Measurements from ENCODE around the gene PUS3. TPM values are rescaled to one million over a fixed set of nuclear protein-coding genes. Genes with fewer than 3 reads are reported as not detected.
"Not testable (repeated sequence)": the region's sequence is repeated elsewhere in the genome, so short reads cannot be mapped to it uniquely, and the experiment has no call there.

PUS3 gene
- total RNA-seq, 4 donors from 2014 or later: 2.5 to 7.9 (median 5.8) TPM

- TF ChIP-seq CTCF (IDR thresholded peaks at IDR 0.05) (no peak), POLR2A (IDR thresholded peaks at IDR 0.05) (no peak)
- Histone ChIP-seq H3K36me3 (no peaks in the 10 kb centered on the region), H3K27me3 (no peaks in the 10 kb centered on the region), H3K4me3 (no peak overlapping the region), H3K9me3 (no peaks in the 10 kb centered on the region), H3K27ac (no peak overlapping the region), H3K4me1 (peaks cover 0 to 18% (median 0%) of the 10 kb centered on the region in 4 donors)
- no peak for DNase-seq
Observed at GRCh38 chr11:125922156-125922555, 19.1 kb upstream of the PUS3 start.

DNA sequence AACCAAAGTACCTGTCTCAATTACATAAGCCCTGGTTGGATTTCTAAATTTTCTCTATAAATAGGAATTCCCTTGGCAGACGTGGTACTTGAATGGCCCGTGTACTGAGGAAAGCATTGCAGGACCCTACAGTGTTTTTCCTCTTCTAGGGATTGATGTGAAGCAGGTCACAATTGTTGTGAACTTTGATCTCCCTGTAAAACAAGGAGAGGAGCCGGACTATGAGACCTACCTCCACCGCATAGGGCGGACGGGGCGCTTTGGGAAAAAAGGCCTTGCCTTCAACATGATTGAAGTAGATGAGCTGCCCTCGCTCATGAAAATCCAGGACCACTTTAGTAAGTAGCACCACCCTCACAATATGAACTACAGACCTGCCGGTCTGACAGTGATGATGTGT, 18.0 kb upstream of the PUS3 start:
- DNase-seq: no peak
- H3K36me3 ChIP-seq: no peaks in the 10 kb centered on the region
- peaks cover 0 to 17% (median 0%) of the 10 kb centered on the region in 4 donors for H3K4me1 ChIP-seq
- no peak overlapping the region for H3K27ac ChIP-seq
- no peaks in the 10 kb centered on the region for H3K27me3 ChIP-seq
- TF ChIP-seq CTCF (IDR thresholded peaks at IDR 0.05) (no peak), POLR2A (IDR thresholded peaks at IDR 0.05) (no peak)
- no peak overlapping the region for H3K4me3 ChIP-seq
- H3K9me3 ChIP-seq: no peaks in the 10 kb centered on the region

DNA sequence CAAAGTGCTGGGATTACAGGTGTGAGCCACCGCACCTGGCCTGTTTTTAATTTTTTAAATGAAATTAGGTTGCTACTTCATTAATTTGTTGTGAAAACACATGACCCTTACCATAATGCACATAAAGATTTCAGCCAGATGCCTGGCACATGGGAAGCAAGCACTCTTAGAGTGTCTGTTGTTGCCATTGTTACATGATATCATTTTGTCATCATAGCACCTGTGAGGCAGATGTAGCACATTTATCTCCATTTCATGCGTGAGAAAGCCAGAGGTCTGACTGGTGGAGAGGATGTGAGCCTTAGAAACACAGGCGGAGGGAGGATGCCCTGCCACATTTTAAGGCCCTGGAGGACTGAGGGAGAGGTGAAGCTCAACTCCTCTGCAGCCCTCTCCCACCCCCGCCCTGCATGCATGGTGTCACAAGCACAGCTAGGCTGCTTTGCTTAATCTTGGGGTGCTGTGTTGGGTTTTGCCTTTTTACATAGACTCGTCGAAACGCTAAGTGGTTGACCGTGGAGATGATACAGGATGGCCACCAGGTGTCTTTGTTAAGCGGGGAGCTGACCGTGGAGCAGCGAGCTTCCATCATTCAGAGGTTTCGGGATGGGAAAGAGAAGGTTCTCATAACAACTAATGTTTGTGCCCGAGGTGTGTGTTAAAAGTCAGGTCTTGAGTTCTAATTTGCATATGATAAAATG, 15.3 kb upstream of the PUS3 start:
- Histone ChIP-seq H3K4me3 (no peak overlapping the region), H3K36me3 (no peaks in the 10 kb centered on the region), H3K9me3 (no peaks in the 10 kb centered on the region), H3K27ac (no peak overlapping the region), H3K4me1 (no peaks in the 10 kb centered on the region), H3K27me3 (no peaks in the 10 kb centered on the region)
- no peak for DNase-seq
- no peak for TF ChIP-seq POLR2A (IDR thresholded peaks at IDR 0.05)
- no peak for TF ChIP-seq CTCF (IDR thresholded peaks at IDR 0.05)

- Histone ChIP-seq H3K9me3 (no peaks in the 10 kb centered on the region), H3K27me3 (no peaks in the 10 kb centered on the region), H3K4me3 (no peak overlapping the region), H3K36me3 (no peaks in the 10 kb centered on the region), H3K27ac (no peak overlapping the region), H3K4me1 (no peaks in the 10 kb centered on the region)
- TF ChIP-seq CTCF (IDR thresholded peaks at IDR 0.05) (no peak), POLR2A (IDR thresholded peaks at IDR 0.05) (no peak)
- DNase-seq: peak in 2 of 3 donors; percentile 70 to 75
Observed at GRCh38 chr11:125916683-125917347, 13.8 kb upstream of the PUS3 start.

DNA sequence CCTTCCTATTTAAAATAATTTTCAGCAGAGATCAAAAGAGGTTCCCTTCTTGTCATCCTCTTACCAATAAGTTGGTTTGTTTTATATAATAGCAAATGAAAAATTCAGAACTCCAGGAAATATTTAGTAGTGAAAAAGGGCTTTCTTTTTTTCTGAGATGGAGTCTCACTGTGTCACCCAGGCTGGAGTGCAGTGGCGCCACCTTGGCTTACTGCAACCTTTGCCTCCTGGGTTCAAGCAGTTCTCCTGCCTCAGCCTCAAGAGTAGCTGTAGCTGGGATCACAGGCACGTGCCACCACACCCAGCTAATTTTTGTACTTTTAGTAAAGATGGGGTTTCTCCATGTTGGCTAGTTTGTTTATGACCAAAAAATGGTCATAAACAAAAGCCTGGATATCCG, 11.6 kb upstream of the PUS3 start:
- H3K27ac ChIP-seq, H3K4me3 ChIP-seq, H3K27me3 ChIP-seq, DNase-seq, H3K4me1 ChIP-seq, H3K9me3 ChIP-seq, H3K36me3 ChIP-seq: not testable (repeated sequence)

DNA sequence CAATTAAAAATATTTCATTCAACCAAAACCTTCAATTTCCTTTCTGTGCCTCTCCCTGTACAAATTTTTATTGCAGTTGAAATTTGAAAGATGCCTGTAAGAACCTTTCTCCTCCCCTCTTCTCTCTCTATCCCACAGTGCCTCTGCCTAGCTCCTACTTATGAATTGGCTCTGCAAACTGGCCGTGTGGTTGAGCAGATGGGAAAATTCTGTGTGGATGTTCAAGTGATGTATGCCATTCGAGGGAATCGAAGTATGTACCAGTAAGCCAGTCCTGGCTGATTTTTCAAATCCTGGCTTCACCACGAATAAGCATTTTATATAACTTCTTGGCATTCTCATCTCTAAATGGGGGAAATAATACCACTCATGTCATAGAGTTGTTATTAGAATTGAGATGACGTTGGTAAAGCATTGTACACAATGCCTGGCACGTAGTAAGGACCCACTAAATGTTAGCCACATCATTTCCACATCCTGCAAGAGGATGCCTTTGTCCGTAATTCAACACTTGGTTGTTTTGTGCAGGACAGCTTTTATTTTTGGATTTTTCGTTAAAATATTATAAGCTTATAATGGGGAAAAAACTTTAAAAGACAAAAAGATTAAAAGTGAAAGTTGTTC, 7.3 kb upstream of the PUS3 start:
- no peak for TF ChIP-seq CTCF (IDR thresholded peaks at IDR 0.05)
- TF ChIP-seq POLR2A (IDR thresholded peaks at IDR 0.05): no peak
- no peak for DNase-seq
- Histone ChIP-seq H3K4me3 (no peak overlapping the region), H3K36me3 (no peaks in the 10 kb centered on the region), H3K27me3 (no peaks in the 10 kb centered on the region), H3K9me3 (no peaks in the 10 kb centered on the region), H3K27ac (no peak overlapping the region), H3K4me1 (no peaks in the 10 kb centered on the region)

All from Peyer's patch (tissue), 4 donors.